Measurements from ENCODE around the gene PRORP.

Gene PRORP

DNA sequence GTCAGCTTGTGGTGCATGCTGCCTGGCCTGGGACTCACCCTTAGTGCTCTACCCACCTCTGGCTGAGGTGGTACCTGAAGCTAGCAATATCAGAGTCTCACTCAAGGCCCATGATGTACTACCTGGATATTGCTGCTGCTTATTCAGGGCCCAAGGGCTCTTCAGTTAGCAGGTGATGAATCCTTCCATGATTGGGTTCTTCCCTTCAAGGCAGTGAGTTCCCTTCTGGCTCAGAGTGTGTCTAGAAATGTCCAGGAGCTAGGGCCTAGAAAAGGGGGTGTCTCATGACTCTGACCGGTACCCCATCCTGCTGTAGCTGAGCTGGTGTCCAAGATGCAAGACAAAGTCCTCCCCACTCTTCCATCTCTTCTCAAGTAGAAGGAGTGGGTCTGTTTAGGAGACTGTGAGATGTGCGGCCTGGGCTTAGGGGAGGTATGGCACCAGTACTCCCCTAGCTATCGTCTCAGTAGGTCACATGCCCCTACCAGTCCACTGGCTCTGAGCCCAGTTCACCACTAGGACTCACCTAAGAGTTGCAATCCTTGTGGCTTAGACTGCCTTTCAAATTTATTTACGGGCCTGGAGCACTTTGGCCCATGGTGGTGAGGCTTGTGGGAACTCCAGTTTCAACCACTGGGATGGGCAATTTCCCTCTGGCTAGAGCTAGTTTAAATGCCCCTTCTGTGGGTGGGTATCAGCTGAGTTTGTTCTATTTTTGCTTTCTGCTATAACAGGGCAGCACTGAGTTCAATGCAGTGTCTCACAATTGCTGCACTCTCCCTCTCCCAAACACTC is 12.2 kb downstream of the PRORP start:
- no peak for DNase-seq (ENCODE audit: low read depth)
- TF ChIP-seq, protein P1, sequence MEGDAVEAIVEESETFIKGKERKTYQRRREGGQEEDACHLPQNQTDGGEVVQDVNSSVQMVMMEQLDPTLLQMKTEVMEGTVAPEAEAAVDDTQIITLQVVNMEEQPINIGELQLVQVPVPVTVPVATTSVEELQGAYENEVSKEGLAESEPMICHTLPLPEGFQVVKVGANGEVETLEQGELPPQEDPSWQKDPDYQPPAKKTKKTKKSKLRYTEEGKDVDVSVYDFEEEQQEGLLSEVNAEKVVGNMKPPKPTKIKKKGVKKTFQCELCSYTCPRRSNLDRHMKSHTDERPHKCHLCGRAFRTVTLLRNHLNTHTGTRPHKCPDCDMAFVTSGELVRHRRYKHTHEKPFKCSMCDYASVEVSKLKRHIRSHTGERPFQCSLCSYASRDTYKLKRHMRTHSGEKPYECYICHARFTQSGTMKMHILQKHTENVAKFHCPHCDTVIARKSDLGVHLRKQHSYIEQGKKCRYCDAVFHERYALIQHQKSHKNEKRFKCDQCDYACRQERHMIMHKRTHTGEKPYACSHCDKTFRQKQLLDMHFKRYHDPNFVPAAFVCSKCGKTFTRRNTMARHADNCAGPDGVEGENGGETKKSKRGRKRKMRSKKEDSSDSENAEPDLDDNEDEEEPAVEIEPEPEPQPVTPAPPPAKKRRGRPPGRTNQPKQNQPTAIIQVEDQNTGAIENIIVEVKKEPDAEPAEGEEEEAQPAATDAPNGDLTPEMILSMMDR (IDR thresholded peaks at IDR 0.05; ENCODE audit: control insufficient read depth, insufficient read depth, low read depth, low read length, missing control alignments) = no peak
- no peak overlapping the region for H3K4me3 ChIP-seq (ENCODE audit: control insufficient read depth, low read depth, low read length)

DNA sequence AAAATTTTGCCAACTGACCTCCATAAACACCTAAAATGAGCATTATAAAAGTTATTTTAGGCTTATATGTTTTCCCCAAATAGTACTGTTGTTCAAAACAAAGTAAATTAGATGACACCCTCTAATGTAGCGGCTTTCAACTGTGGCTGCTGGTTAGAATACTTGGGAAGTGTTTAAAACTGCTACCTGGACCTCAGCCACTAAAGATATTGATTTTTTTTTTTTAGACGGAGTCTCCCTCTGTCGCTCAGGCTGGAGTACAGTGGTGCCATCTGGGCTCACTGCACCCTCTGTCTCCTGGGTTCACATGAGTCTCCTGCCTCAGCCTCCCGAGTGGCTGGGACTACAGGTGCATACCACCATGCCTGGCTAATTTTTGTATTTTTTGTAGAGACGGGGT is 16.2 kb downstream of the PRORP start:
- H3K4me3 ChIP-seq (ENCODE audit: control insufficient read depth, low read depth, low read length) = no peak overlapping the region
- TF ChIP-seq, protein P1 (IDR thresholded peaks at IDR 0.05; ENCODE audit: control insufficient read depth, insufficient read depth, low read depth, low read length, missing control alignments) = no peak
- no peak for DNase-seq (ENCODE audit: low read depth)

DNA sequence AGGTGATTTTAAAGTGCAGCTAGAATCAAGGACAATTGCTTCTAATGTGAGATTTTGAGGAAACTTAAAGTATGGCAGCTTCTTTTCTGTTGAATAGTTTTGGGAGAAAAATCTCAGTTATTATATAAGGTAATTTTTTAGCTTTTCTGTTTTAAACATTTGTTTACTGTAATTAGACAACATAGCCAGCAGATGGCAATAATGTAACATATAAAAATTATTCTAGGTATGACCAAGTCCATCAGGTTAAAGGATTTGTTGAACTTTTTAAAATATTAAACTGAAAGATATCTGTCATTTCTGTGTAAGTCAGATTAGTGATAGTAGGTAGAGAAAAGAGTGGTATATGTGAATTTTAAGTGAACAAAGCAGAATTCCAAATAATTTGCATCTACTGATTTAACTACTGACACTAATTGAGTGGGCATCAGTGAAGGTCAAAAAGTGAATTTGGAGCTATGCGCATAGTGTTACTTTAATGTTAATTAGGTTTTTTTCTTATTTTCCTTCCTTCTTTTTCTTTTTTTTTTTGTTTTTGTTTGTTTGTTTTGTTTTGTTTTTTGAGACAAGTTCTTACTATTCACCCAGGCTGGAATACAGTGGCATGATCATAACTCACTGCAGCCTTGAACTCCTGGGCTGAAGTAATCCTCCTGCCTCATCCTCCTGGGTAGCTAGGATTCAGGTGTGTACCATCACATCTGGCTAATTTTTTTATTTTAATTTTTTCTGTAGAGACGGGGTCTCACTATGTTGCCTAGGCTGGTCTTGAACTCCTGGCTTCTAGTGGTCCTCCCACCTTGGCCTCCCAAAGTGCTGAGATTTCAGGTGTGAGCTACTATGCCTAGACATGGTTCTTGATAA is 18.6 kb downstream of the PRORP start:
- TF ChIP-seq, protein P1 (IDR thresholded peaks at IDR 0.05; ENCODE audit: control insufficient read depth, insufficient read depth, low read depth, low read length, missing control alignments) = no peak
- H3K4me3 ChIP-seq (ENCODE audit: control insufficient read depth, low read depth, low read length) = no peak overlapping the region
- no peak for DNase-seq (ENCODE audit: low read depth)

DNA sequence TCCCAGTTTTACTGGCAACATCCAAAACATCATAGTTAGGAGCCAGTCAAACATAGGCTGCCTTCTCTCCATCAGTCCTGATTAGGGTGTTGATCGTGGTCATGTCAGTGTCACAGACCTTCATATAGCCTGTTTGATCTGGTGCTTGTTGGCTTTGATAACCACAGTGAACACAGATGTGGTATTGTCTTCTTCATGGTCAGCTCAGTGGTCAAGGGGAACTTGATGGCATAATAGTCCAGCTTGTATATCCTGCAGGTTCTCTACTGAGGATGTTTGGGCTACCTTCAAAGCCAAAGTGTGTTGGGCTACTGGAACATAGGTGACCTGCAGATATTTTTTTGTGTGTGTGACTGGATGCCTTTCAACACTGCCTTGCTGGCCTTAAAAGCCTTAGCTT is 21.7 kb downstream of the PRORP start:
- H3K4me3 ChIP-seq (ENCODE audit: control insufficient read depth, low read depth, low read length) = no peak overlapping the region
- TF ChIP-seq, protein P1 (IDR thresholded peaks at IDR 0.05; ENCODE audit: control insufficient read depth, insufficient read depth, low read depth, low read length, missing control alignments) = no peak
- no peak for DNase-seq (ENCODE audit: low read depth)

DNA sequence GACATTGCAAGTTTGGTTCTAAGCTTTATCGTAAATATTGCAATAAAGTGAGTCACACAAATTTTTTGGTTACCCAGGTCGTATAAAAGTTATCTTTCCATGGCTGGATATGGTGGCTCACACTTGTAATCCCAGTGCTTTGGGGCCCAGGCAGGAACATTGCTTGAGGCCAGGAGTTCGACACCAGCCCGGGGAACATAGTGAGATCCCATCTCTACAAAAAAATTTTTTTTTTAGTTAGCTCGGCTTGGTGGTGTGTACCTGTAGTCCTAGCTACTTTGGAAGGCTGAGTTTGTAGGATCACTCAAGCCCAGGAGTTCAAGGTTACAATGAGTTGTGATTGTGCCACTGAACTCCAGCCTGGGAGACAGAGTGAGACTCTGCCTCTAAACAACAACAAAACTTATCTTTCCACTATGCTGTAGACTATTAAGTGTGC is 24.4 kb downstream of the PRORP start:
- DNase-seq (ENCODE audit: low read depth) = no peak
- H3K4me3 ChIP-seq (ENCODE audit: control insufficient read depth, low read depth, low read length) = no peak overlapping the region
- TF ChIP-seq, protein P1 (IDR thresholded peaks at IDR 0.05; ENCODE audit: control insufficient read depth, insufficient read depth, low read depth, low read length, missing control alignments) = no peak

DNA sequence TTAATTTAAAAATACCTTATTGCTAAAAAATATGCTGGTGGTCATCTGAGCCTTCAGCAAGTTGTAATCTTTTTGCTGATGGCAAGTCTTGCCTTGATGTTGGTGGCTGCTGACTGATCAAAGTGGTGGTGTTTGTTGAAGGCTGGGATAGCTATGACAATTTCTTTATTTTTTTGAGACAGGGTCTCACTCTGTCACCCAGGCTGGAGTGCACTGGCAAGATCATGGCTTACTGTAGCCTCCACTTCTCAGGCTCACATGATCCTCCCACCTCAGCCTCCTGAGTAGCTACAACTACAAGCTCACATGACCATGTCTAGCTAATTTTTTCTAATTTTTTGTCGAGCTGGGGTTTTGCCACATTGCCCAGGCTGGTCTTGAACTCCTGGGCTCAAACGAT is 24.8 kb downstream of the PRORP start:
- TF ChIP-seq, protein P1 (IDR thresholded peaks at IDR 0.05; ENCODE audit: control insufficient read depth, insufficient read depth, low read depth, low read length, missing control alignments) = no peak
- DNase-seq (ENCODE audit: low read depth) = no peak
- H3K4me3 ChIP-seq (ENCODE audit: control insufficient read depth, low read depth, low read length) = no peak overlapping the region

Data from AG09309 (cell line).